GM12892 (cell line): ENCODE measurements around the gene PFDN5.
A peak's percentile ranks its signal among the peaks of the same experiment; 100 is the strongest.

Experiments used
- DNase-seq: peaks from one replicate; pipeline ENCODE4 v3.0.0; 2011; ENCODE audit not compliant: insufficient read length
- FAIRE-seq: peaks from 2 replicates; lab custom pipeline; 2011; peaks lifted over from hg19 to GRCh38; lab: Jason Lieb, UNC
- POLR2A ChIP-seq: IDR thresholded peaks from 2 replicates; pipeline ENCODE4 v1.6.1; 2011; ENCODE audit warnings: low read depth, low read length, control low read depth
- POLR2AphosphoS5 ChIP-seq: IDR thresholded peaks from 2 replicates; pipeline ENCODE4 v1.6.1; 2011; ENCODE audit warnings: low read depth, low read length, control low read depth
- TAF1 ChIP-seq: IDR thresholded peaks from 2 replicates; pipeline ENCODE4 v1.6.1; 2011; ENCODE audit warnings: low read depth, mild to moderate bottlenecking, control low read depth, low read length, borderline replicate concordance

The PFDN5 gene

GRCh38 chr12:53336181-53336681 is 40.9 kb downstream of the PFDN5 start, which contains the start of gene SP7:
Gene SP7 (minus strand): TSS chr12:53336354. CDS start chr12:53335646, 708 bp downstream.
- DNase-seq (no peak), FAIRE-seq (no peak)
- TF ChIP-seq POLR2AphosphoS5 (no peak), POLR2A (no peak), TAF1 (no peak)

GRCh38 chr12:53338017-53338416 is 42.7 kb downstream of the PFDN5 start:
- DNase-seq (no peak), FAIRE-seq (no peak)
- TF ChIP-seq POLR2A (no peak), TAF1 (no peak), POLR2AphosphoS5 (no peak)

DNA sequence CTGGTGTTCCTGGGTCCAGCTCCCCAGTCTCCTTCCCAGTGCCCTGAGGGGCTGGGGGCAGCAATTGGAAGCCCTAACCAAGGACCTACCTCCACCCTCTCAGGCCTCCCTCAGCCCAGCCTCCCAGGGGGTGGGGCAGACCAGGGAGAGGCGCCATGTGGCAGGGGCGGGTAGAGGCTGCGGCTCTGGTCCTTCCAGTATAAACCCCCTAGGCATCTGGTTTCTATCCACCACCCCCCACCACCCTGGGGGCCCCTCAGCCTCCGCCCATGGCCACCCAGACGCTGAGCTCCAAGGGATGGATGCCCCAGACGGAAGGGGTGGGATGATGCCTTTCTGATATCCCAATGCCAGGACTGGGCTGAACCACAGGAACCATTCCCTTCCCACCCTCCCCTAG is 43.6 kb downstream of the PFDN5 start:
- FAIRE-seq (no peak), DNase-seq (no peak)
- TF ChIP-seq TAF1: no peak
- TF ChIP-seq POLR2A: no peak
- no peak for TF ChIP-seq POLR2AphosphoS5

GRCh38 chr12:53340398-53340797 is 45.1 kb downstream of the PFDN5 start:
- no peak for TF ChIP-seq TAF1
- no peak for TF ChIP-seq POLR2A
- no peak for TF ChIP-seq POLR2AphosphoS5
- no peak for DNase-seq
- no peak for FAIRE-seq

- no peak for DNase-seq
- FAIRE-seq: no peak
- TF ChIP-seq POLR2A (no peak), TAF1 (no peak), POLR2AphosphoS5 (no peak)
Observed at GRCh38 chr12:53343449-53343848, 48.1 kb downstream of the PFDN5 start.

DNA sequence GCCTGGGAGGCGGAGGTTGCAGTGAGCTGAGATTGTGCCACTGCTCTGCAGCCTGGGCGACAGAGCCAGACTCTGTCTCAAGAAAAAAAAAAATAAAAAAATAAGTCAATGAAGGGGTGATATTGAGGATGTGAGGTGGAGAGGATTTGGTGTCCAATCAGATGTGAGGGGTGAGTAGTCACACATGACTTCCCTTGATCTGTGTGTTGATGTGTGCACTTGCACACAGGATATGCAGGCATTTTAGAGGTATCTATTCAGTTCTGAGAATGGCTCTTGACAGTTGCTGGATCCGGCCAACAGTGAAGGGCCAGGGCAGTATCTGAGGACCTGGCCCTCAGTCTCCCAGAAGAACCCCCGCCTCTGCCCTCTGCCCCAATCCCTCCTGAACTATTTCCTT is 48.6 kb downstream of the PFDN5 start:
- no peak for DNase-seq
- no peak for TF ChIP-seq POLR2A
- no peak for TF ChIP-seq TAF1
- TF ChIP-seq POLR2AphosphoS5: no peak
- FAIRE-seq: no peak

DNA sequence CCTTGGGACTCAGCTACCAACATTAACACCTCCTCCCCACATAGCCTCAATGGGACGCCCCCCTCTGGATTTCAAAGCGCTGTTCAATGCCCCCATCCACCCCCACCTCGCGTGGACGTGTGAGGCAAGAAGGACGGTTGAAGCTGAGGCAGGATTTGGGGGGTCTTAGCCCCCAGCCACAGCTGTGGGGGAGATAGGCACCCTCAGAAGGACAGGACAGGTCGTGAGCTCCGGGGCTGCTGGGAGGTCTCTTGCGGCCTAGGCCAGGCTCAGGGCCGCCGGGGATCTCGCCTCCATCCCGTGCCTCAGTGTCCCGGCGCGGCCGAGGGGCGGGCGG is 49.1 kb downstream of the PFDN5 start:
- no peak for DNase-seq
- TF ChIP-seq TAF1: no peak
- no peak for TF ChIP-seq POLR2A
- no peak for TF ChIP-seq POLR2AphosphoS5
- FAIRE-seq: no peak

DNA sequence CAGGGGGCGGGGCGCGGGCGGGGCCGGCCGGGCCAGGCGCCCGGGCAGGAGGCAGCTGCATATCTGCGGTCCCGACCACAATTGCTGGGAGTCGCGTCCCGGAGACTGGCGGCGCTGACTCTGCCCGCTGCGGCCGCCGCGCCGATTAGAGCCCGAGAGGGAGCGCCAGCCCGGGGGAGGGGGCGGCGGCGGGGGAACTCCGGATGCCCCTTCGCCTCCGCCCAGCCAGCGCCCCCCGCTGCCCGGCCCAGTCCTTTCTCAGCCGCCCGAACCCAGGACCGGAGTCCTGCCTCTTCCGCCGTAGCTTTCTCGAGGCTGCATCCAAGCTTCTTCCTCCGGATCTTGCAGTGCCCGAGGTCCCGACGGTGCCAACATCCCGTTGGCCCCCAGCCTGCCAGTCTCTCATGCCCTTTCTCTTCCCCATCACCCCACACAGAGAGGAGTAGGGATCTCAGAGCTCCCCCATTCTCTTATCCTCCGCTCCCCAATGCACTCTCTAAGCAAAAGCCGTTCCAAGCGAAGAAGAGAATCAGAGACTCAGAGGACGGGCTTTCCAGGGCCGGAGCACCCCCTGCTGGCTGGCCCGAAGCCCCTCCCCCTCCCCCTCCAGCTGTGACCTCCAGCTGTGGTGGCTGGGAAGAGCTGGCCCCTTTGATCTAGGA is 49.6 kb downstream of the PFDN5 start:
- TF ChIP-seq TAF1 (no peak), POLR2AphosphoS5 (no peak), POLR2A (no peak)
- DNase-seq (peak; percentile 63), FAIRE-seq (no peak)

DNA sequence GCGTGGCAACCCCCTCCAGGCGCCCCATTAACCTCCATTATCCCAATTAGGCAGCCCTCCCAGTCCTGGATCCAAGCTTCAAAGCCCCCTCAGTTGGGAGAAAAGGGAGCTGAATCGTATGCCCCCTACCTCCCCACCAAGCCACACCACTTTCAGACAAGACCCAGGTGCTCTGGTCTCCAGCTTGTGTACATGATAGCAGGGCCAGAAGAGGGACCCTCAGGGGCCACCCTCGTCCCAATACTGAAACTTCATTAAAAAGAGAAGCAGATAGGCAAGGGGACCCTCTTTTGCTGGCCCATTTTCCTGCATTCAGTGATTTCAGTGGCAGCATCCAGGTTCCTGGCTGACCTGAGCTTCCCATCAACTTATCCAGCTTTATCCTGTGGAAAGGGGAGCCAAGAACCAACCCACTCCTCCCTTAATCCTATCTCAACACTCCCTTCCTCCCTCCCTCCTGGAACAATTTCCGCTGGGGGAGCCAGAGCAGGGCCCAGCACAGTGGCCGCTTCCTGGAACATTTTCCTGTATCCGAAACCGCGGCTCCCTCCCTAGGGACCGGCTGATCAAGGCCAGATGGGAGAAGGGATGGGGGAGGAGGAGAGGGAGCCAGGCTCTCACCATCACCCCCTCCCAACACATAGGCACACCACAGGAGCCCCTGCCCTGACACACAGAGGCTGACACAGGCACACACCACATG is 50.3 kb downstream of the PFDN5 start:
- DNase-seq (no peak), FAIRE-seq (no peak)
- TF ChIP-seq POLR2AphosphoS5: no peak
- no peak for TF ChIP-seq TAF1
- no peak for TF ChIP-seq POLR2A

DNA sequence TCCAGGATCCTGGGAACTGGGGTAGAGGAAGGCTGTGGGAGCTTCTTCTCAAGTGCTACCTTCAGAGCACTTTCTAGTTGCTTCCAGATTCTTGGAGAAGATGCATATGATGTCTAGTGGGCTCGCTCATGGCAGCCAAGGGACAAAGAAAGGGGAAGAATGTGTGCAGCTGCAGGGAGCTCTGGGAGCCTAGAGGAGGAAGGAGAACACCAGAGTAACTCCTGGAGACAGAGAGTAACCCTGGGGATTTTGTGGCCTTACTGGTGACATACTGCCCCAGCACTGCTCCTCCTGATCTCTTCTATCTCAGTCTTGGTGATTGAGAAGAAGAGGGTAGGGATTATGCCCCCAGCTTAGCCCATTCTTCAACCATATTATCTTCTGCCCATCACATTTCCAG is 51.1 kb downstream of the PFDN5 start:
- DNase-seq (no peak), FAIRE-seq (no peak)
- TF ChIP-seq POLR2A (no peak), POLR2AphosphoS5 (no peak), TAF1 (no peak)

DNA sequence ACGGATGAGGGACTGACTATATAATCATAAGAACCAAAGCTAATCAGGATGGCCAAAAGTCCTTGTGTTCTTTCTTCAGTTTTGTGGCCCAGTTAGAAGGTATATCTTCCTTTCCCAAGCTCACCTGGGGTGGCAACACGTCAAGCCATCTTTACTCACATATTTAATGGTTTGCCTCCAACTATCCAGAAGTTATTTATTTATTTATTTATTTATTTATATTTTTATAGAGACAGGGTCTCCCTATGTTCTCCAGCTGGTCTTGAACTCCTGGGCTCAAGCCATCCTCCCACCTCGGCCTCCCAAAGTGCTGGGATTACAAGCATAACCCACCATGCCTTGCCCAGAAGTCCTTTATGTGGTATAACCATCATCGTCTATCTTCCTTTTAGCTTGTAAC is 52.6 kb downstream of the PFDN5 start:
- DNase-seq (no peak), FAIRE-seq (no peak)
- TF ChIP-seq TAF1 (no peak), POLR2AphosphoS5 (no peak)
